Fibroblast of upper back skin (primary cell): ENCODE results near the gene OIT3.
A peak's percentile ranks its signal among the peaks of the same experiment; 100 is the strongest.
"Not testable (repeated sequence)": the region's sequence is repeated elsewhere in the genome, so short reads cannot be mapped to it uniquely, and the experiment has no call there.

Experiments used
- DNase-seq: peaks from one replicate; pipeline ENCODE4 v3.0.0-alpha.2; 2013

OIT3 gene

GRCh38 chr10:72904806-72905205 lies 11.3 kb downstream of the OIT3 start:
- no peak for DNase-seq

- DNase-seq: no peak
Measured at GRCh38 chr10:72906446-72906845, 12.9 kb downstream of the OIT3 start.

GRCh38 chr10:72910705-72911104 lies 17.2 kb downstream of the OIT3 start:
- DNase-seq: no peak

- DNase-seq: no peak
Measured at GRCh38 chr10:72911758-72912157, 18.2 kb downstream of the OIT3 start.

- no peak for DNase-seq
Measured at GRCh38 chr10:72912736-72913135, 19.2 kb downstream of the OIT3 start.

- DNase-seq: no peak
Measured at GRCh38 chr10:72913287-72913686, 19.7 kb downstream of the OIT3 start.

GRCh38 chr10:72917201-72917600 lies 23.7 kb downstream of the OIT3 start:
- DNase-seq: not testable (repeated sequence)

- not testable (repeated sequence) for DNase-seq
Measured at GRCh38 chr10:72917803-72918332, 24.3 kb downstream of the OIT3 start.

GRCh38 chr10:72918352-72918751 lies 24.8 kb downstream of the OIT3 start:
- DNase-seq: no peak

GRCh38 chr10:72921147-72921683 lies 27.7 kb downstream of the OIT3 start:
- DNase-seq: not testable (repeated sequence)

GRCh38 chr10:72924351-72924750 lies 30.8 kb downstream of the OIT3 start:
- no peak for DNase-seq

GRCh38 chr10:72925951-72926465 lies 32.5 kb downstream of the OIT3 start:
- no peak for DNase-seq

- no peak for DNase-seq
Measured at GRCh38 chr10:72927485-72927884, 33.9 kb downstream of the OIT3 start.

- no peak for DNase-seq
Measured at GRCh38 chr10:72928798-72929197, 35.3 kb downstream of the OIT3 start.

- DNase-seq: no peak
Measured at GRCh38 chr10:72930276-72930675, 36.7 kb downstream of the OIT3 start.

- no peak for DNase-seq
Measured at GRCh38 chr10:72932259-72933015, 38.9 kb downstream of the OIT3 start.

- DNase-seq: peak; percentile 49
Measured at GRCh38 chr10:72935361-72935760, 41.8 kb downstream of the OIT3 start.

- DNase-seq: no peak
Measured at GRCh38 chr10:72943498-72944234, 50.1 kb downstream of the OIT3 start.

GRCh38 chr10:72946963-72947362 lies 53.4 kb downstream of the OIT3 start:
- DNase-seq: no peak

- DNase-seq: no peak
Measured at GRCh38 chr10:72948762-72949161, 55.2 kb downstream of the OIT3 start.

GRCh38 chr10:72951760-72952159 lies 58.2 kb downstream of the OIT3 start:
- no peak for DNase-seq

- no peak for DNase-seq
Measured at GRCh38 chr10:72952189-72952588, 58.6 kb downstream of the OIT3 start.

GRCh38 chr10:72952642-72953158 lies 59.2 kb downstream of the OIT3 start:
- no peak for DNase-seq
